Keratinocyte (primary cell): ENCODE measurements around the gene SUGCT.

Experiments
- CTCF ChIP-seq, 3 experiments: IDR thresholded peaks in 1 of 3; conservative IDR thresholded peaks in 1 of 3; optimal IDR thresholded peaks in 1 of 3; 2 replicates in 2 of 3; 3 replicates in 1 of 3; pipeline versions ENCODE3 to v1.5.1; 2011; ENCODE audit warnings: low read length in 3 of 3, mild to moderate bottlenecking in 3 of 3, moderate library complexity in 2 of 3, control low read depth in 1 of 3, inconsistent platforms in 1 of 3; ENCODE audit not compliant: insufficient read depth in 2 of 3; ENCODE audit errors: extremely low read depth in 1 of 3
- EZH2 ChIP-seq: IDR thresholded peaks from one replicate; pipeline ENCODE4 v1.6.1; 2012; ENCODE audit warnings: inconsistent platforms, mild to moderate bottlenecking, low read length, moderate library complexity

GRCh38 chr7:40796723-40797122 lies 661.9 kb downstream of the SUGCT start:
- no peak for TF ChIP-seq EZH2
- no peak for TF ChIP-seq CTCF (optimal IDR thresholded peaks at IDR 0.05 in 1 of 3, IDR thresholded peaks at IDR 0.05 in 1 of 3, conservative IDR thresholded peaks at IDR 0.05 in 1 of 3; ENCODE audit: extremely low read depth in 1 of 3, insufficient read depth in 2 of 3, low read length in 3 of 3)
